ENCODE results near the gene TERB1.
"Not testable (repeated sequence)": the region's sequence is repeated elsewhere in the genome, so short reads cannot be mapped to it uniquely, and the experiment has no call there.

The TERB1 gene

DNA sequence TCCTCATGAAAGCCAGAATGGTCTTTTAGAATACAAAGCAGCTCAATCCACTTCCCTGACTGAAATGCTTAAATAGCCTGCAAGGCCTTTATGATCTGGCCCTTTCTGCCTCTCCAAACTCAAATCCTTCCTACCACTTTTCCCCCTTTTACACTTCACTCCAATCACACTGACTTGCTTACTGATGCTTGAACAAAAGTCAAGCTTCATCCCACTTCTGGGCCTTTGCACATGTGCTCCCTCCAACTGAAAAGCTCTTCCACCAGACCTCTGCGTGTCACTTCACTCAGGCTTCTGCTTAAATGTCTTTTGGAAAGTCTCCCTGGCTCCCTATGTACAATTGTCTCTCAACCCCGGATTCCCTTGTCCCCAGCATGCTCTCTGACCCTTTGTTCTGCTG, 13.3 kb upstream of the TERB1 start:
- no peak for DNase-seq

DNA sequence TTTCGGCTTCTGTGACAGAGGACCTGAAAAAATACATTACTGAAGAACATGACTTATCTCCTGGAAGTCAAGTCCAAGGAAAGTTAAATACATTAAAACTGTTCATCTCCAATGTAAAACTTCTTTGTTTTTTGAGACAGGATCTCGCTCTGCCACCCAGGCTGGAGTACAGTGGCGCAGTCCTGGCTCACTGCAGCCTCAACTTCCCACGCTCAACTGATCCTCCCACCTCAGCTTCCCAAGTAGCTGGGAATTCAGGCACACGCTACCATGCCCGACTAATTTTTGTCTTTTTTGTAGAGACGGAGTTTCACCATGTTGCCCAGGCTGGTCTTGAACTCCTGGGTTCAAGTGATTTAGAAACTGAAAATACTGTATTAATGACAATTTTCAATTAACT, 9.7 kb upstream of the TERB1 start:
- no peak for DNase-seq

DNA sequence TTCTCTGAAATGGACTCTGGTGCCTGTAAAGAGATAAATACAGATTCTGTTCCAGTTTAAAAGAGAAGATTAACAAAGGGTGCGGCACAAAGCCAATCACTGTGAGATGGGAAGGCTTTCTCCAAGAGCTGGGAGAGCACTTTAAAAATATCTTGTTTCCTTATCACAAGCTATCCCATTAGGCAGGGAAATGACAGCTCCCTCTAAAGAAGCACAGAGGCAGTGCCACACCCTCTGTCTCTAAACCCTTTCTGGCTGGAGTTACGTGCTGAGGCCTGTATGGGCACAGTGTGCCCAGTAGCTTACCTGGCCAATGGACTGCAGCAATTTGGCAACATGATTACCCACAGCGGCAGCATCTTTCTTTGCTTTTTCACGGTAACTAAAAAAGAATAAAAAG, 9.0 kb upstream of the TERB1 start:
- DNase-seq, result no peak

DNA sequence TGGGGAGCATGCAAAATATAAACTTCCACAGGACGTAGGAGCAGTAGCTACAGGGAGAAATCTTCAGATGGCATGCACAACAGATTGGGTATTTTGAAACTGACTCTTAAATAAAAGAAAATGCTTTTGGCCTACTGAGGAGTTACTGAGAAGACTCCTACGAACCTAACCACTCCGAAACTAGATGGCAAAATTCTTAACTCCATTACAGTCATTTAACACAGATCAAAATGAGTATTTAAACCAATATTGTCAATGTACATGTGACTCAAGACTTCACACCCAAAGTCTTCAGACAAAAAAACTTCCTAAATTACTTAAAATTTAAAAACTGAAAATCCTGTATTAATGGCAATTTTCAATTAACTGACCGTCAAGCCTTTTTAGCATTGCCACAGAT, 8.4 kb upstream of the TERB1 start:
- DNase-seq, result no peak

DNA sequence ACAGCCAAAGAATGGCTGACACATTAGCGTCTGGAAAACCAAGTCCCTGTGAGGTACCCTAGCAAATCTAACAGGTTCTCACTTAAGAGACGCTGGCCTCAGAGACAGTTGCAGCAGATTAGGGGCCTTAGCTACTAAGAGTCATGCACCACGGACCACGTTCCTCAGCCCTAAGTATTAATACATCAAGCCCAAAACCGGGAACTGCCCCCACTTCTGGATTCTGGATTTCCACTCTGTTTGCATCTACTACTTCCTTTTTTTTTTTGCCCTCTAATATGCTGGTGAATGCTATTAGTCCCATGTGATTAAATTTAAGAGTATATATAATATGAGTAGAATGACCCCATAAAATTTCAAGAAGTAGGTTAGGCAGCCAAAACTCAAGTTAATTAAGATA, 775 bp upstream of the TERB1 start:
- no peak for DNase-seq

DNA sequence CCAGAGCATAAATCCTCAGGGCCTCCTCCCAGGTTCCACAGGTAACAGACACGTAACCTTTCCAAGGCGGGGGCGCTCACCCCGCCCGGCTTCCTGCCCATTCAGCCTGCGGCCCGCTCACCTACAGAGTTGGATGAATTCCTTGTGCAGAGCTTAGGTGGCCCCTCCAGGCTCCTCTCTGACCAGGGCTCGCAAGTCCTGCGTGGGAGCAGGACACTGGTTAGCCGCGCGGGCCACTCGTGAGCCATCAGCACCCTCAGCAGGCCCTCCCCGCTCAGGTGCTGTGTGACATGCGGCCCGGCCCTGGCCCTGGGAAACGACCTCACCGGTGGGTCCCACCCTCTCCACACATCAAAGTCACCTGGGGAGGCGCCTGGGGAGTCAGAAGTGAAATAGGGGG, 528 bp downstream of the TERB1 start:
- no peak for DNase-seq

DNA sequence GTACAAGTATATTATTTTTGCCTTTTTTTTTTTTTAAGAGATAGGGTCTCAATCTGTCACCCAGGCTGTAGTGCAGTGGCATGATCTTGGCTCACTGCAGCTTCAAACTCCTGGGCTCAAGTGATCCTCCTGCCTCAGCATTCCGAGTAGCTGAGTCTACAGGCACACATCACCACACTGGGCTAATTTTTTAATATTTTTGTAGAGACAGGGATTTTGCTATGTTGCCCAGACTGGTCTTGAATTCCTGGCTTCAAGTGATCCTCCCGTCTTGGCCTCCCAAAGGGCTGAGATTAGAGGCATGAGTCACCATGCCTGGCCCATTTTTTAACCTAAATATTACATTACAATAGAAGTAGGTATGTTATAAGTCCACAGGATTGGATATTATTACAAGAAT, 3.2 kb downstream of the TERB1 start:
- no peak for DNase-seq

DNA sequence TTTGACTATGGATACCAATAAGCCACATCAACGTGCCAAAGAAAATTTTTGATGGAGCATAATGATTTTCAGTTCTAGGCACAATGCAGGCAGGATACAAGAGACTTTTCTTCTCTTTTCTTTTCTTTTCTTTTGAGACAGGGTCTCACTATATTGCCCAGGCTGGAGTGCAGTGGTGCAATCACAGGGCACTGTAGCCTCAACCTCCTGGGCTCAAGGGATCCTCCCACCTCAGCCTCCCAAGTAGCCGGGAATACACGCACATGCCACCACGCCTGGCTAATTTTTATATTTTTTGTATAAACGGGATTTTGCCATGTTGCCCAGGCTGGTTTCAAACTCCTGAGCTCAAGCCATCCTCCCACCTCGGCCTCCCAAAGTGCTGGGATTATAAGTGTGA, 7.4 kb downstream of the TERB1 start:
- DNase-seq, result not testable (repeated sequence)

DNA sequence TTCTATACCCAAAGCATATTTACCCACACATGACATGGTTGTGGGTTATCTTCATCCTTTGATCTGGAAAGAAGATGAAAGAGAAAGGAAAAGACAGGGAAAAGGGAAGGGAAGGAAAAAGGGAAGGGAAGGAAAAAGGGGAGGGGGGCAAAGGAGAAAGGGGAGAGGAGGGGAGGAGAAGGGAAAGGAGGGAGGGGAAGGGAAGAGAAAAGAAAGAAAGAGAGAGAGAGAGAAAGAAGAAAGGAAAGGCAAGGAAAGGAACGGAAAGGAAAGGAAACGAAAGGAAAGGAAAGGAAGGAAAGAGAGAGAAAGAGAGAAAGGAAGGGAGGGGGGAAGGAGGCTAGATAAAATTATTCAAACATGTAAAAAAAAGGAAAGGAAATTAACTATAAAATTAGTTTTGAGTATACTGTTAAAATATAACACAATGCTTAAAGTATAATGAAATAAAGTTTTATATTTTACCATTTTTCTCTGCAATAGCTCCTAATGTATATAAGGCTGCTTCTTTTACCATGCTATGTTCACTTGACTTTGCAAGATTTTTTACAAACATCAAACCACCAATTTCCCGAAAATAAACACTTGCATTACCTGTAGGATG, 11.2 kb downstream of the TERB1 start:
- DNase-seq, result no peak

DNA sequence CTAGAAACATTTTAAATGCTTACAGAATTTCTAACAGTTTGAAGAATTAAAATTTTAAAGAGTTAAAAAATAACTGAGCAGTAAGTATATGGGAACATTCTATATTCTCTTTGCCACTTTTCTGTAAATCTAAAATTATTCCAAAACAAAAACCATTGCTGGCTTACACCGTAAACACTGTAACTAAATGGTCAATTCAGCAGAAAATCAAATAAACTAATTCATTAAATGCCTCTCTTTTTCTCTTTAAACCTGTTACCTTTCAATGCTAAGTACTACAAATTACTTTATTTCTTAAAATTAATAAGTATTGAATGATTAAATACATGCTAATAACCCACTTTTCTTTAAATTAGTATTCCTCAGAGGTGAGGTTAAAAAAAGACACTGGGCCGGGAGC, 14.0 kb downstream of the TERB1 start:
- DNase-seq, result no peak

DNA sequence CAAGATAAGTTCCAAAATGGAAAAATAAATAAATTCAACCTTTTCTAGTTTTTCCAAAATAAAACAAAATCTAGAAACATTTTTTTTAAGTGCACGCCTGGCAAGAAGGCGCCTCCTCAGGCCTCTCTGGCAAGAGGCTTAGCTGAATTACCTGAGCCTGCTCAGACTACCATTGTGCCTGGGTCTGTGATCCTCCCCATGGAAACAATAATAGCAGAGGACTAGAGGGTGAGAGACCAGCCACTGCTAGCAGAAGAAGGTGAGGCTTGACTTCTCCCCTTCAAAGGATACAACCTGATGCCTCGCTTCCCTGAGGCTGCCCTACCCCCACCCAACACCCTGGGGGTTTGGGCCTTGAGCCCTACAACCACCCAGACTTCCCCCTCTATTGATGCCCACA, 14.8 kb downstream of the TERB1 start:
- DNase-seq, result no peak

DNA sequence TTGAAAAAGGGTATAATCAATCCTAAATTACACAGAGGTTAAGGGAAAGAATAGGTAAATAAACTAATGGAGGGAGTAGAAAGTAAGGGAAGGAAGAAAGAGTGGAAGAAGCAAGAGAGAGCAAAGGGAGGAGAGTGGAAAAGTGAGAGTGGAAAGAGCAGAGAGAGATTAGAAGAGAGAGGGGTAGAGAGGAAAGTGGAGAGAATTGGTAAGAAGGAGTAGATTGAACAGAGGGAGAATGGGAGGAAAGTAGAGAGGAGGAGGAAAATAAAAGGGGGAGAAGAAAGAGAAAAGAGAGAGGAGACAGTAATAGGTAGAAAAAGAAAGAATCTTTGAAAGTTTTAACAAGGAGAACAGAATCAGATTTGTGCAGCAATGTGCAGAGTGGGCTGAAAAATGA, 24.9 kb downstream of the TERB1 start:
- no peak for DNase-seq

DNA sequence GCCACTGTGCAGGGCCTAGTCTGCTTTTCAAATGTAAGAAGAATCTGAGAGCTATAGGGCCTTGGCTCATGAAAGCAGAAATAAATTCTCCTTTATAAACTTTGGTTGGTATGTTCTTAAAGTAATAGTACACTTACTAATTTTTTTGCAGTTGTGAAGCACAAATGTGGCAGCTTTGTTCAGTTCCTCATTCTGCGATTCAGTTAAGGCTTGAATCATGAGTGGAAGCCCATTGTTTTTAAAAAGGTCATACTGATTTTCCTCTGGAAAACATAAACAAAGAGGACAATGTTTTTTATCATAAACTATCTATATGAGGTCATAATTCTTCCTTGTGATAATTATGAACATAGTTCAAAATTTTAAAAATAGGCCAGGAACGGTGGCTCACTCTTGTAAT, 26.4 kb downstream of the TERB1 start:
- DNase-seq, result no peak

DNA sequence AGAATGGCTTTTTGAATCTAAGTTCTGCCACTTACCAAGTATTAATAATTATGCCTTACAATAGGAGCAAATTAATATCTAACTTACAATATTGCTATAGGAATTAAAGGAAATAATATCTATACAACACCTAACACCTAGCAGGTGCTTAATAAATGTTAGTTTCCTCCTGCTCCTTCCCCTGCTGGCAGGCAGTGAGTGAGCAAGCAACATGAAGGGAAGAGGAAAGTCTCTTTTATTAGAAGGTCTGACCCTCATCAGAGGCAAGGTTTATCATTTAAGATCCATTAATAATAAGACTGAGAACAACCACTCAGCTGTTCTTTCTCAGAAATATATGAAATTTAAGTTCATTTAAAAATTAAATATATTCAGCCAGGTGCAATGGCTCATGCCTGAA, 43.3 kb downstream of the TERB1 start:
- DNase-seq, result no peak

DNA sequence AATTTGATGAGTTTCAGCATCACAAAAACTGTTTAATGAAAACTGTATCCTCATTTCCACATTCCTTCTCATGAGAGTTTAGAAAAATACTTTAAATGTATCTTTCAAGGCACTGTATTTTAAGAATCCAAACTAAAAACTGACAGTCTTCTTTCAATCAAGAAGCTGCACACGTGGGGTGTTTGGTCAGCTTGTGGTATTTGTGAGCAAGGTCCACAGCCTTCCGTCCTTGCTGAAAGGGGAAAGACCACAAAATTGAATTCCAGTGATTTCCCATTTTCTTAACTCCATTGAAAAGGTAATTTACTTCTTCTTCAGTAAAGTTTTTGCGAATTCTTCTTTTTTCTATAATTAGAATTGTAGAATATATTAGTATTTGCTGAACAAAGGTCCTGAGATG, 46.6 kb downstream of the TERB1 start:
- no peak for DNase-seq

DNA sequence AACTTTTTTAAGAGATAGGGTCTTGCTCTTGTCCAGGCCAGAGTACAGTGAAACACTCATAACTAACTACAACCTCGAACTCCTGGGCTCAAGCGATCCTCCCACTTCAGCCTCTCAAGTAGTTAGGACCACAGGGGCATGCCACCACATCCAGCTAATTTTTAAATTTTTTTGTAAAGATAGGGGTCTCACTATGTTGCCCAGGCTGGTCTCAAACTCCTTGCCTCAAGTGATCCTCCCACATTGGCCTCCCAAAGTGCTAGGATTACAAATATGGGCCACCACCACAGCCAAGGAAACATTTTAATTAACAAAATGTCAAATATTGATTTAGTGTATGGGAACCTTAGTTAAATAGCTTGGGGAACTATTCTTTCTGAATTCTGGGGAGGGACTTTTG, 47.2 kb downstream of the TERB1 start:
- DNase-seq, result no peak

DNA sequence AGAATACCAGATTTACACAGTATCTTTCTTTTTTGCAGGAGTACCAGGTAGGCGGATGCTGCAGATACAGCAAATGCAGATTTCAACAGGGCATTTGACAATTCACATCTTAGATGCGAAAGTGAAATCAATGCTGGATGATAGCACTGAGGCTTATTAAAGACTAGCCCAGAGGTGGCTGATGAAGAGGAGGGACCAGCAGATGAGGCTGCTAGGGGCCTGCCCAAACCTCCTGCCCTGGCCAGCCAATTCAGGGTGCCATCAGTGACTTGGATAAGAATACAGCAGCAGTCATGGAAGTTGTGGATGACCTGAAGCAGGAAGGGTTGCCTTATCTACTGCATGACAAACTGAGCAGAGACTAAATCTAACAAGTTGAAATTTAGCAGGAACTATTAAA, 48.4 kb downstream of the TERB1 start:
- no peak for DNase-seq

DNA sequence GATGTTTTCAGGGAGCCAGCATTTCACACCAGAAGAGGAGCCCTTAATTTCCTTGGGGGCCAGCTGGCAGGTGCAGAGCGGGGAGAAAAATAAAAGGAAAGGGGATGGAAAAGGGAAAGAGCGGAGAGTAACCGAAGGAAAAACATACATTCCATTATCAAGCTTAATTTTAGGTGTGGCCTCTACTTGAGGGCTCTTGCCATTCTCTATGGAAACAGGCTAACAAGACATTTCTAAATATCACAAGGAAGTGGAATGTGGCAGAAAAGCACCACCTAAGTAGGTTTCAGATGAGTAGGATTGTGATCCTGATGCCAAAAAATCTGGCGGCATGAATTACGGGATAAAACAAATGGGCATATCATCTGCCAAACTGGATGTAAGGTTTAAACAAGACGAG, 49.0 kb downstream of the TERB1 start:
- no peak for DNase-seq

DNA sequence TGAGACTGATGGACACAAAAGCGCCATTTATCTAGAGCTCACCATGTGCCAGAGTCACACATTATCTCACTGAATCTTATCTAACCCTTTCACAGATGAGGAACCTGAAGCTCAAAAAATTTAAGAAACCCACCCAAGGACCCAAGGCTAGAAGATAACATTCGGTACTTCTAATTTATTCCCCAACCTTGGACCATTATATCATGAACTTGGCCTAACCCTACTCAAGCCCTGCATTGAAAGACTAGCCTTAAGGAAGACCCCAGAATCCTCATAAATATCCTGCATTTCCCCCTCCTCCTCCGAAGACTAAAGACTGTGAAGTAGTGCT, 49.4 kb downstream of the TERB1 start:
- DNase-seq, result no peak

DNA sequence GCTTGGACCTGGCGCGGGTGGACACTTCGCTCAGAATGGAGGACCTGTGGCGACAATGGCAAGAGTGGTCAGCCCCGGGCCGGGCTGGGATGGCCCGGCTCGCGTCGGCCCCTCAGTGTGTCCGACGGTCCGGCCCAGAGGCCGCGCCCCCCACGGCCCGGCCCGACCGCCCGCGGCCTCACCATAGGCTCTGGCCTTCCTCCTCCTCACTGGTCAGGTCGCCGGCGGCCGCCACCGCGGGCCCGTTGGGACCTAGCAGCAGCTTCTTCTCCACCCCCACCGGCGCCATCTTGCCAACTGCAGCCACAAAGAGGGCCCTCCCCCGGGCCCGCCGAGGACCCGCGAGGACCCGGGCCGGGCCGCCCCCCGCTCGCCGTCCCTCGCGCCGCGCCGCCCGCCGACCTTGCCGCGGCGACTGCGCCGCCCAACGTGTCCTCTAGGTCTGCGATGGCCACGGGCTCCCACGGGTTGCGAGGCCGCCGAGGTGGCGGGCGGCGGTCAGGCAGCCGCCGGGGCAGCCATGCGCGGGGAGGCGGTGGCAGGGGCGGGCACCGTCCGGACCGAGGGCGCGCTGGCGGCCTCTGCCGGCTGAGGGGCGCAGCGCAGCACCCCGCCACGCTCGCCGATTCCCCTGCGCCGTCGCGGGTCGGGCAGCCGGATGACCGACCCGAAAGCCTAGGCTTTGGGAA, 49.9 kb downstream of the TERB1 start, which contains the start of gene DYNC1LI2:
Gene DYNC1LI2, minus strand, starts transcription at position 307 of the 689 bp plus-strand sequence. Its CDS starts 18 bp downstream, at position 289.
- DNase-seq, result peak; percentile 93

DNA sequence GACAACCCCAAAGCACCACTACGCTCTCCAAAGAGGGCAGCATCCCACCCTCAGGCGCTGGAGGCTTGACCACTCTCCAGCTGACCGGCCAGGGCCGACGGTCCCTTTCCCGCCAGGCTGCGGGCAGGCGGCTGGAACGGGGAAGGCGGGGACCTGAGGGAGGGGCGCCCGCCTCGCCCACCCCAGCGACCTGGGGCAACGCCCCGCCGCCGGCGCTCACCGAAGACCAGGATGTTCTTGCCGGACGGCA, 50.4 kb downstream of the TERB1 start:
- no peak for DNase-seq

DNA sequence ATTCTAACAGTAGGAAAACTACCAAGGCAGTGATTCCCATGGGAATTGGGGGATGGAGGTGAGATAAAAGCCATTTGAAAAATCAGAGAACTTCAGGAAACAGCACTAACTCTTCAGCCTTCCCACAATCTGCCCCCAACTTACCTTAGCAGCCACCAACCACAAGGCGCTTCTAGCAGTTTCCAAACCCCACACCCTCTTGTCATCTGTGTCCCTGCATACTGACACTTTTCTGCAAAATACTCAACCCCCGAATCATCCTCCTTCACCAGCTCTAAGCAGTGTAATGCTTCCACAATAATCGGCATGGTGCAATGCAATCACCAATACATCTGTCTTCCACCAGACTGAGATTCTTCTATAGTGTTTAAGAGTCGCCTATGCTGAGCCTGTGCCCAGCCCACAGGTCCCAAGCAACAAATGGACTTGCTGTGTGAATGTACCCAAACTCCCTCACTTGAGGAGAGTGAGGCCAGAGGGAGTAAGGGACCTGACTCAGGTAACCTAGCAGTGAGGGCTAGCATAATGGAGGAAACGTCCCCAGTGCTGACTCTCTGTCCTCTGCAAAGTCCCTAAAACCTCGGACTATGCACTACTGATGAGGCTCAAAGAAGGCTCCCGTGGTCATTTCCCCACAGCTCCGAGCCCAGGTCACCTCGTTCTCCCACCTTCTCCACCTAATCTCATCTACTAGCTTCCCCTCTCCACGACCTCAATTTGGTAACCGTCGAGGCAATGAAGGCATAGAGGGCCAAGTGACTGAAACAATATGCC, 50.9 kb downstream of the TERB1 start:
- DNase-seq, result no peak

DNA sequence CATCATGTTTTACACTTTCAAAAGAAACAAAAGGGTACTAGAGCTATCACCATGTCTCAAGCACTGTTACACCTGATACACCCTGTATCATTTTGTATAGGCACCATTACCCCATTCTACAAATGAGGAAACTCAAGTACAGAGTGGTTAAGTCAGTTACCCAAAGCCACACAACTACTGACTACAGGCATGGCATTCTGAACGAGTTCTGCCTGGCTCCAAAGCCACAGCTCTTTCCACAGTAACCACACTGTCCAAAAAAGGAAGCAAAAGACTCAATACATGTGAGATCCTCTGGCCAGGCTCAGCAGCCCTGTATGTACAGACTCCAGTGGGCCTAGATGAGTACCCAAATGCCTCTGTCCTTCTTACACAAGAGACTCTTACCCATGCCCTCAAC, 54.7 kb downstream of the TERB1 start:
- DNase-seq, result no peak

DNA sequence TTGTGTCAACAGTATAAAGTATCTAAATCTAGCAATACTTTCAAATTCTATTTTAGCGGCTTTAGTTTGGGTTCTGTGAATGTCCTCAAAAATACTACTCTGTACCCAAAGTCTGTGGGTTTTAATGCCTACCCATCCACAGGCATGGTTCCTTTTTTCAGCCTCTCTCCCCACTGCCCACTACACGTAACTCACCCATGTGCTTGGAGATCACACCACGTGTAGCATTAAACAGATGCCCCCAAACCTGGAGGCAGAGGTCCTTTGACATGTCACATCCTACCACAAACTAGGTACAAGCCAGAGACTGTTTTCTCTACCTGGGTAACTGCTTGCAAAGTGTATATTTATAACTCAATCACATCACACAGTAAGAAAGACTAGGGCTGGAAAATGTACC, 55.3 kb downstream of the TERB1 start:
- no peak for DNase-seq
